Liver (tissue), 9 donors: ENCODE measurements around the gene HEXB. TPM values are rescaled to one million over a fixed set of nuclear protein-coding genes. Genes with fewer than 3 reads are reported as not detected.

Source experiments
- DNase-seq: peaks from one replicate; pipeline ENCODE4 v3.0.0-alpha.2; 2017; ENCODE audit warnings: low spot score
- H3K27ac ChIP-seq, 2 donors: one replicate each; pipeline ENCODE4 v1.7.0; 2013; ENCODE audit warnings: inconsistent platforms in 2 of 2, low read length in 2 of 2, control low read depth in 1 of 2, low read depth in 1 of 2, mild to moderate bottlenecking in 1 of 2
- H3K27me3 ChIP-seq, 4 donors: one replicate each; pipeline versions ENCODE4 v1.6.1 to v1.7.0; 2013; ENCODE audit warnings: low read length in 3 of 4, inconsistent platforms in 1 of 4, mild to moderate bottlenecking in 1 of 4, moderate library complexity in 1 of 4; ENCODE audit not compliant: control insufficient read depth in 4 of 4, insufficient read depth in 4 of 4
- H3K36me3 ChIP-seq, 4 donors: one replicate each; pipeline versions ENCODE4 v1.6.1 to v1.7.0; 2013; ENCODE audit warnings: low read length in 3 of 4, mild to moderate bottlenecking in 3 of 4, low read depth in 1 of 4, moderate library complexity in 1 of 4; ENCODE audit not compliant: control insufficient read depth in 4 of 4, insufficient read depth in 3 of 4
- H3K4me1 ChIP-seq, 4 donors: one replicate each; pipeline versions ENCODE4 v1.6.1 to v1.7.0; 2013; ENCODE audit warnings: low read length in 3 of 4, mild to moderate bottlenecking in 3 of 4, moderate library complexity in 1 of 4; ENCODE audit not compliant: control insufficient read depth in 4 of 4, insufficient read depth in 4 of 4
- H3K4me3 ChIP-seq, 3 donors: one replicate each; pipeline versions ENCODE4 v1.6.1 to v1.7.0; 2013; ENCODE audit warnings: low read length in 3 of 3, control low read depth in 1 of 3, low read depth in 1 of 3, mild to moderate bottlenecking in 1 of 3
- H3K9ac ChIP-seq, 2 donors: one replicate each; pipeline ENCODE4 v1.7.0; 2013; ENCODE audit warnings: low read length in 2 of 2, mild to moderate bottlenecking in 2 of 2, moderate library complexity in 2 of 2, control low read depth in 1 of 2, low read depth in 1 of 2
- H3K9me3 ChIP-seq, 4 donors: one replicate each; pipeline versions ENCODE4 v1.6.1 to v1.7.0; 2013; ENCODE audit warnings: low read length in 3 of 4; ENCODE audit not compliant: control insufficient read depth in 4 of 4
- ATF3 ChIP-seq: IDR thresholded peaks from 2 replicates; pipeline ENCODE4 v1.6.1; 2016; ENCODE audit warnings: antibody characterized with exemption
- CTCF ChIP-seq: fragments of 150-350 bp; IDR thresholded peaks from 2 replicates; pipeline ENCODE4 v1.5.1; 2017; ENCODE audit warnings: improper control_type of control experiment, low read depth, low read length; ENCODE audit not compliant: missing input control
- EGR1 ChIP-seq, 2 donors: IDR thresholded peaks; 2 replicates each; pipeline ENCODE4 v1.6.1; 2016 to 2018; ENCODE audit warnings: antibody characterized with exemption in 2 of 2, low read depth in 2 of 2
- FOXA1 ChIP-seq: IDR thresholded peaks from 2 replicates; pipeline ENCODE4 v1.6.1; 2016; ENCODE audit warnings: antibody characterized with exemption
- FOXA2 ChIP-seq: IDR thresholded peaks from 2 replicates; pipeline ENCODE4 v1.6.1; 2016; ENCODE audit warnings: antibody characterized with exemption
- GABPA ChIP-seq, 2 donors: IDR thresholded peaks in 1 of 2; conservative IDR thresholded peaks in 1 of 2; 2 replicates each; pipeline ENCODE4 v1.6.1; 2016; ENCODE audit warnings: antibody characterized with exemption in 2 of 2, mild to moderate bottlenecking in 1 of 2, moderate library complexity in 1 of 2
- HNF4A ChIP-seq, 2 donors: conservative IDR thresholded peaks; 2 replicates each; pipeline ENCODE4 v1.6.1; 2016; ENCODE audit warnings: antibody characterized with exemption in 2 of 2, mild to moderate bottlenecking in 2 of 2
- HNF4G ChIP-seq: IDR thresholded peaks from 2 replicates; pipeline ENCODE4 v1.6.1; 2016; ENCODE audit warnings: antibody characterized with exemption
- JUND ChIP-seq, 2 donors: IDR thresholded peaks; 2 replicates each; pipeline ENCODE4 v1.6.1; 2016; ENCODE audit warnings: antibody characterized with exemption in 2 of 2
- NR2F2 ChIP-seq: IDR thresholded peaks from 2 replicates; pipeline ENCODE4 v1.6.1; 2016; ENCODE audit warnings: antibody characterized with exemption
- RAD21 ChIP-seq, 2 donors: IDR thresholded peaks; 2 replicates each; pipeline ENCODE4 v1.6.1; 2016; ENCODE audit warnings: antibody characterized with exemption in 2 of 2, mild to moderate bottlenecking in 2 of 2
- REST ChIP-seq: IDR thresholded peaks from 2 replicates; pipeline ENCODE4 v1.6.1; 2016; ENCODE audit warnings: antibody characterized with exemption, mild to moderate bottlenecking
- RXRA ChIP-seq, 2 donors: IDR thresholded peaks; 2 replicates each; pipeline ENCODE4 v1.6.1; 2017 to 2018; ENCODE audit warnings: antibody characterized with exemption in 2 of 2, mild to moderate bottlenecking in 1 of 2
- SP1 ChIP-seq: IDR thresholded peaks from 2 replicates; pipeline ENCODE4 v1.6.1; 2018; ENCODE audit warnings: antibody characterized with exemption, mild to moderate bottlenecking
- TAF1 ChIP-seq: conservative IDR thresholded peaks from 2 replicates; pipeline ENCODE4 v1.6.1; 2016; ENCODE audit warnings: antibody characterized with exemption, mild to moderate bottlenecking
- YY1 ChIP-seq: IDR thresholded peaks from 2 replicates; pipeline ENCODE4 v1.6.1; 2016; ENCODE audit warnings: antibody characterized with exemption, mild to moderate bottlenecking
- WGBS: extraction: QIAGEN DNeasy Blood & Tissue Kit; methylation state at CpG from one replicate; pipeline ENCODE4 v1.1.7; 2013; 5-methylcytosine and 5-hydroxymethylcytosine counted together
- polyA plus RNA-seq, 2 donors: library from polyadenylated mRNA; stranded (reverse) in 1 of 2; unstranded in 1 of 2; fragments of 200-250 nt in 1 of 2; fragments of >200 nt in 1 of 2; fragmentation: Nextera tagmentation in 1 of 2; extraction: Ambion mirVana in 1 of 2; gene quantifications; one replicate each; pipeline versions ENCODE4 v1.2.1 to v1.2.3, GENCODE V29; 2013 to 2015
- total RNA-seq, 2 donors: library from RNA; depleted of rRNA; stranded (reverse); fragments of >200 nt; gene quantifications; one replicate each; pipeline ENCODE4 v1.2.3, GENCODE V29; 2014
- TF ChIP-seq, protein P1 (sequence below): IDR thresholded peaks from 2 replicates; pipeline ENCODE4 v1.6.1; 2016; ENCODE audit warnings: antibody characterized with exemption
- TF ChIP-seq, protein P2 (sequence below): IDR thresholded peaks from 2 replicates; pipeline ENCODE4 v1.6.1; 2016; ENCODE audit warnings: antibody characterized with exemption
- donor health status: healthy.
- donor health status: healthy.
- donor health status: healthy.
- donor health status: healthy.
- donor health status: healthy.

Gene HEXB
- total and polyA plus RNA-seq, 4 donors, result 67.7 to 84.5 (median 76.2) TPM

GRCh38 chr5:74766418-74766848 lies 81.4 kb downstream of the HEXB start (continued):
- TF ChIP-seq, protein P1, sequence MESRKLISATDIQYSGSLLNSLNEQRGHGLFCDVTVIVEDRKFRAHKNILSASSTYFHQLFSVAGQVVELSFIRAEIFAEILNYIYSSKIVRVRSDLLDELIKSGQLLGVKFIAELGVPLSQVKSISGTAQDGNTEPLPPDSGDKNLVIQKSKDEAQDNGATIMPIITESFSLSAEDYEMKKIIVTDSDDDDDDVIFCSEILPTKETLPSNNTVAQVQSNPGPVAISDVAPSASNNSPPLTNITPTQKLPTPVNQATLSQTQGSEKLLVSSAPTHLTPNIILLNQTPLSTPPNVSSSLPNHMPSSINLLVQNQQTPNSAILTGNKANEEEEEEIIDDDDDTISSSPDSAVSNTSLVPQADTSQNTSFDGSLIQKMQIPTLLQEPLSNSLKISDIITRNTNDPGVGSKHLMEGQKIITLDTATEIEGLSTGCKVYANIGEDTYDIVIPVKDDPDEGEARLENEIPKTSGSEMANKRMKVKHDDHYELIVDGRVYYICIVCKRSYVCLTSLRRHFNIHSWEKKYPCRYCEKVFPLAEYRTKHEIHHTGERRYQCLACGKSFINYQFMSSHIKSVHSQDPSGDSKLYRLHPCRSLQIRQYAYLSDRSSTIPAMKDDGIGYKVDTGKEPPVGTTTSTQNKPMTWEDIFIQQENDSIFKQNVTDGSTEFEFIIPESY, result no peak

DNA sequence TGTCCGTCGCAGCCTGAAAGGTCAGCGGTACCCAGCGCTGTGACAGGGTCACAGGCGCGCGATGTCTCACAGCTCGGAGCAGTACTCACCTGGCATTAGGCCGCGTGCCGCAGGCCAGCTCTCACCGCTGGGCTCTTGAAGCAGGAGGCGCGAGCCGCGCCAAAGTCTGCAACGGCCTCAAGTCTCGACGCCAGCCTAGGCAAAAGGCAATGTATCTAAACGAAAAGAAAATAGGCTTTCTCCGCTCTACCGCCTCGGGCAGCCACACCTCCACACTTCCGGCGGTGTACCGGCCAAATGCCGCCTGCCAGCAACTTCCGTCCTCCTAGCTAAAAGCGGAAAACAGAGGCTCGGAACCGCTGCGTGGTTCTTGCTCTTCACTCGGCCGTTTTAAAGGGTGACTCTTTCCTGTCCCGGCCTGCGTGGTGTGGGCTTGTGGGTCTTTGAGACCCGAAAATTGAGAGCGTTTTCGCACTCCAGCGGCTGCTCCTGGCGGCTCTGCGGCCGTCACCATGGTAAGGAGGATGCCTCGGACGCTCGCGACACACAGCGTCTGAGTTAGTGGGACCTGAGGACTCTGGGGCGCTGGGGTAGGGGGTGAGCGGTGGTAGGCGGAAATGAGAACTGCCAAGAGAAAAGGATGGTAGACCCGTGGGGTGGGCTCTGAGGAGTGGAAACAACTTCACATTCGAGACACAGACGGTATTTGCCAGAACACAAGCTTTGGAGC lies 82.0 kb downstream of the HEXB start, which contains the start of the genes GFM2 and NSA2:
Gene GFM2, minus strand, starts transcription at position 269 of the 730 bp plus-strand sequence. CDS start 3,375 bp downstream, outside the sequence.
Gene NSA2, plus strand, starts transcription at position 401 of the 730 bp plus-strand sequence. Its CDS starts 112 bp downstream, at position 513.
- Histone ChIP-seq H3K27ac (peak within 1 kb of the TSS; percentile 72 to 86), H3K27me3 (no peaks in the 10 kb centered on the region), H3K9ac (peak within 1 kb of the TSS; percentile 81 to 84), H3K9me3 (no peaks in the 10 kb centered on the region), H3K36me3 (peaks cover 4 to 23% (median 15%) of the 10 kb centered on the region in 4 donors), H3K4me3 (peak within 1 kb of the TSS; percentile 86 to 100 (median 96)), H3K4me1 (peaks cover 6 to 26% (median 23%) of the 10 kb centered on the region in 4 donors)
- no peak for TF ChIP-seq JUND (IDR thresholded peaks at IDR 0.05)
- peak; percentile 38 to 45 for TF ChIP-seq RXRA (IDR thresholded peaks at IDR 0.05)
- peak in 1 of 2 donors; percentile 58 for TF ChIP-seq RAD21 (IDR thresholded peaks at IDR 0.05)
- TF ChIP-seq YY1, result peak; percentile 60
- TF ChIP-seq EGR1 (IDR thresholded peaks at IDR 0.05; ENCODE audit: low read depth in 2 of 2), result peak in 1 of 2 donors; percentile 58
- TF ChIP-seq GABPA (IDR thresholded peaks at IDR 0.05 in 1 of 2, conservative IDR thresholded peaks at IDR 0.05 in 1 of 2), result peak; percentile 100
- peak; percentile 33 for TF ChIP-seq FOXA1
- no peak for TF ChIP-seq FOXA2
- TF ChIP-seq ATF3, result peak; percentile 60
- TF ChIP-seq, protein P2, sequence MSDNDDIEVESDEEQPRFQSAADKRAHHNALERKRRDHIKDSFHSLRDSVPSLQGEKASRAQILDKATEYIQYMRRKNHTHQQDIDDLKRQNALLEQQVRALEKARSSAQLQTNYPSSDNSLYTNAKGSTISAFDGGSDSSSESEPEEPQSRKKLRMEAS, result peak; percentile 85
- peak; percentile 70 for TF ChIP-seq REST
- no peak for TF ChIP-seq HNF4G
- TF ChIP-seq, protein P1, result peak; percentile 47
- no peak for TF ChIP-seq CTCF
- TF ChIP-seq TAF1, result no peak
- peak; percentile 61 for TF ChIP-seq SP1
- peak in 1 of 2 donors; percentile 28 for TF ChIP-seq HNF4A (conservative IDR thresholded peaks at IDR 0.05)
- TF ChIP-seq NR2F2, result peak; percentile 60
- peak; percentile 94 for DNase-seq
- WGBS, result under 1% methylated on average over 54 of the region's 54 CpGs
